ENCODE data around the gene ALOX5. TPM values are rescaled to one million over a fixed set of nuclear protein-coding genes. Genes with fewer than 3 reads are reported as not detected.

ALOX5 gene
- total and polyA plus RNA-seq, 8 donors = 3.2 to 39.6 (median 9.2) TPM

DNA sequence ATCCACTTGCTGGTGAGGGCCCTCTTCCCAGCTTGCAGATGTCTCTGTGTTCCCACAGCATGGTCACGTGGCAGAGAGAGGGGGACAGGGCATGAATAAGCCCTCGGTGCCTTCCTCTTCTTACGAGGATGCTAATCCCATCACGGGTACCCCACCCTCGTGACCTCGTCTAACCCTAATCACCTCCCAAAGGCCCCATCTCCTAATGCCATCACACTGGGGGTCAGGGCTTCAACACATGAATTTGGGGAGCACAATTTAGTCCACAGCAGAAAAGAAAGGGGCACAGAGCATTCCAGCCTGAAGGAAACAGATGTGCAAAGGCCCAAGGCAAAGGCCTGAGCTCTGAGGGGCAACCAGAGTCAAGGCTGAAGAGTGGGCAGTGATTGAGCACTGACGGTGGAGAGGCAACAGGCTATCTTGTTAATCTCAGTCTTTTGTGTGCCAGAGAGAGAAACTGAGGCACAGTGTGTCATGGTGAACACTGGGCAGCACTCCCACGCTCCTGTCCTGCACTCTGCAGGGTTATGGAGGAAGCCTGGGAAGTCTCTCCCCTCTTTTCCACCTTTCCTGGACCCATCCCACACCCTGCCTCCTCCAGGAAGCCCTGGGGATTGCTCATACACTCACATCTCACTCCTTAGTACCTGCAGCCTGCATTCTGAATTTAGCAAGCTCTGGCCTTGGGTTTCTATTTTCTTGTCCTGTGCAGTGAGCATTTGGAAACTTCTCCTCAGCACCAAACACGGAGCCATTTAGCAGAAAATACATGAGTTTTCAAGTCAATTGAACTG lies 49.0 kb downstream of the ALOX5 start:
- no peak overlapping the region for H3K4me3 ChIP-seq
- intact Hi-C loops (cut with DNase I; ENCODE audit: low total_unique reads) = no loop called here
- WGBS, 5 donors = 78 to 93% (median 84%) methylated on average over 7 to 9 of the region's 9 CpGs
- no peaks in the 10 kb centered on the region for H3K9me3 ChIP-seq
- H3K27ac ChIP-seq = peak overlapping the region in 1 of 5 donors; percentile 91
- TF ChIP-seq EP300 (IDR thresholded peaks at IDR 0.05) = no peak
- TF ChIP-seq, protein P1, sequence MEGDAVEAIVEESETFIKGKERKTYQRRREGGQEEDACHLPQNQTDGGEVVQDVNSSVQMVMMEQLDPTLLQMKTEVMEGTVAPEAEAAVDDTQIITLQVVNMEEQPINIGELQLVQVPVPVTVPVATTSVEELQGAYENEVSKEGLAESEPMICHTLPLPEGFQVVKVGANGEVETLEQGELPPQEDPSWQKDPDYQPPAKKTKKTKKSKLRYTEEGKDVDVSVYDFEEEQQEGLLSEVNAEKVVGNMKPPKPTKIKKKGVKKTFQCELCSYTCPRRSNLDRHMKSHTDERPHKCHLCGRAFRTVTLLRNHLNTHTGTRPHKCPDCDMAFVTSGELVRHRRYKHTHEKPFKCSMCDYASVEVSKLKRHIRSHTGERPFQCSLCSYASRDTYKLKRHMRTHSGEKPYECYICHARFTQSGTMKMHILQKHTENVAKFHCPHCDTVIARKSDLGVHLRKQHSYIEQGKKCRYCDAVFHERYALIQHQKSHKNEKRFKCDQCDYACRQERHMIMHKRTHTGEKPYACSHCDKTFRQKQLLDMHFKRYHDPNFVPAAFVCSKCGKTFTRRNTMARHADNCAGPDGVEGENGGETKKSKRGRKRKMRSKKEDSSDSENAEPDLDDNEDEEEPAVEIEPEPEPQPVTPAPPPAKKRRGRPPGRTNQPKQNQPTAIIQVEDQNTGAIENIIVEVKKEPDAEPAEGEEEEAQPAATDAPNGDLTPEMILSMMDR (IDR thresholded peaks at IDR 0.05) = no peak
- TF ChIP-seq POLR2A (IDR thresholded peaks at IDR 0.05) = no peak
- TF ChIP-seq POLR2AphosphoS5 (IDR thresholded peaks at IDR 0.05) = no peak
- peaks cover 24 to 54% (median 39%) of the 10 kb centered on the region in 4 donors for H3K4me1 ChIP-seq
- no peak for DNase-seq
- peaks cover 0 to 11% (median 0%) of the 10 kb centered on the region in 3 donors for H3K27me3 ChIP-seq
- no peaks in the 10 kb centered on the region for H3K36me3 ChIP-seq

DNA sequence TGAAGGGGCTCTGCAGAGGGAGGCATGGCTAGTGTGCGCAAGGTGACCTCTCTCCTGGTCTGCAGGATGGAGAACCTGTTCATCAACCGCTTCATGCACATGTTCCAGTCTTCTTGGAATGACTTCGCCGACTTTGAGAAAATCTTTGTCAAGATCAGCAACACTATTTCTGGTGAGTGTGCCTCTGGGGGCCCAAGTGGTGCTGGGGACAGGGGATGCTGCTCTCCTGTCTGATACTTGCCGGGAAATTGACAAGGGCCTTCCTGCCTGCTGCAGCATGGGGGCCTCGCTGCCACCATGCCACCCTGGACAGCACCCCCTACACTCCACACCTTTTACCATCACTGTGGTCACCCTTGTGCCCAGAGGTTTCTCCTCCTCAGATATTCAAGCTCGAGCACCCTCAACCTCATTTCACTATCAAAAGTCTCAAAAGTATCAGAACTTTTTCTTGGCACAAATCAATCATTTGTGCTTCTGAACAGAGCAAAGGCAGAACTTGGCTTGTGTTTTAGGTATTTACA lies 50.0 kb downstream of the ALOX5 start:
- Histone ChIP-seq H3K36me3 (no peaks in the 10 kb centered on the region), H3K4me1 (peaks cover 18 to 46% (median 32%) of the 10 kb centered on the region in 4 donors), H3K4me3 (no peak overlapping the region), H3K27me3 (peaks cover 0 to 21% (median 0%) of the 10 kb centered on the region in 3 donors), H3K9me3 (no peaks in the 10 kb centered on the region), H3K27ac (no peak overlapping the region)
- TF ChIP-seq, protein P1 (IDR thresholded peaks at IDR 0.05) = no peak
- TF ChIP-seq POLR2AphosphoS5 (IDR thresholded peaks at IDR 0.05) (no peak), POLR2A (IDR thresholded peaks at IDR 0.05) (no peak), EP300 (IDR thresholded peaks at IDR 0.05) (no peak)
- DNase-seq = no peak
- intact Hi-C loops (cut with DNase I; ENCODE audit: low total_unique reads) = no loop called here
- WGBS, 5 donors = 87 to 96% (median 92%) methylated on average over 6 to 7 of the region's 7 CpGs

DNA sequence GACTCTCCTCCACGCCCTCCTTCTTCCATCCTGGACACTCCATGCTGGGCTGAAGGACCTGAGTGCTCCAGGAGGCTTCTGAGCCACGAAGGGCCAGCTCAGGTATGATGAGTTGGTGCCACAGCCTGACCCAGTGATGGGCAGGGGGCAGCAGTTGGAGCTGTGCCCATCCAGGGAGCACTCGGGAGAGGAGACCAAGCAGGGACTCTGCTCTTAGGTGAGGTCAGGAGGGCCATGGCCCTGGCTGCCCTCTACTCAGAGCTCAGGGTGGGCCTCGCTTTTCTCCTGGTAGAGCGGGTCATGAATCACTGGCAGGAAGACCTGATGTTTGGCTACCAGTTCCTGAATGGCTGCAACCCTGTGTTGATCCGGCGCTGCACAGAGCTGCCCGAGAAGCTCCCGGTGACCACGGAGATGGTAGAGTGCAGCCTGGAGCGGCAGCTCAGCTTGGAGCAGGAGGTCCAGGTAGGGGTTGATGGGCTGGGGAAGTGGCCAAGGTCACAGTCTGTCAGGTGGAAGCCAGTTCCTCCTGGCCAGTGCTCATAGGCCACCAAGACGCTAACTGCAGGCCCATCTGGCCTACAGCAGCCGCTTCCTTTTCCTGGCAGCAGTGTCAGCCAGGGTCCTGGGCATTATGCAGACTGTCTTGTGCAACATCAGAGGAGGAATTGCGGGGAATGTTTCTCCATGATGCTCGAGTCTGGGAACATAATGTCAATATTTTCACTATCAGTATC lies 50.8 kb downstream of the ALOX5 start:
- H3K4me3 ChIP-seq = no peak overlapping the region
- no peaks in the 10 kb centered on the region for H3K36me3 ChIP-seq
- intact Hi-C loops (cut with DNase I; ENCODE audit: low total_unique reads) = no loop called here
- WGBS, 5 donors = 67 to 75% (median 69%) methylated on average over 8 to 15 of the region's 15 CpGs
- H3K9me3 ChIP-seq = no peaks in the 10 kb centered on the region
- H3K27me3 ChIP-seq = peaks cover 0 to 25% (median 0%) of the 10 kb centered on the region in 3 donors
- H3K4me1 ChIP-seq = peaks cover 12 to 38% (median 24%) of the 10 kb centered on the region in 4 donors
- TF ChIP-seq POLR2AphosphoS5 (IDR thresholded peaks at IDR 0.05) (peak in 1 of 3 donors; percentile 6), EP300 (IDR thresholded peaks at IDR 0.05) (no peak)
- no peak for DNase-seq
- H3K27ac ChIP-seq = peak overlapping the region in 2 of 5 donors; percentile 10 to 13

DNA sequence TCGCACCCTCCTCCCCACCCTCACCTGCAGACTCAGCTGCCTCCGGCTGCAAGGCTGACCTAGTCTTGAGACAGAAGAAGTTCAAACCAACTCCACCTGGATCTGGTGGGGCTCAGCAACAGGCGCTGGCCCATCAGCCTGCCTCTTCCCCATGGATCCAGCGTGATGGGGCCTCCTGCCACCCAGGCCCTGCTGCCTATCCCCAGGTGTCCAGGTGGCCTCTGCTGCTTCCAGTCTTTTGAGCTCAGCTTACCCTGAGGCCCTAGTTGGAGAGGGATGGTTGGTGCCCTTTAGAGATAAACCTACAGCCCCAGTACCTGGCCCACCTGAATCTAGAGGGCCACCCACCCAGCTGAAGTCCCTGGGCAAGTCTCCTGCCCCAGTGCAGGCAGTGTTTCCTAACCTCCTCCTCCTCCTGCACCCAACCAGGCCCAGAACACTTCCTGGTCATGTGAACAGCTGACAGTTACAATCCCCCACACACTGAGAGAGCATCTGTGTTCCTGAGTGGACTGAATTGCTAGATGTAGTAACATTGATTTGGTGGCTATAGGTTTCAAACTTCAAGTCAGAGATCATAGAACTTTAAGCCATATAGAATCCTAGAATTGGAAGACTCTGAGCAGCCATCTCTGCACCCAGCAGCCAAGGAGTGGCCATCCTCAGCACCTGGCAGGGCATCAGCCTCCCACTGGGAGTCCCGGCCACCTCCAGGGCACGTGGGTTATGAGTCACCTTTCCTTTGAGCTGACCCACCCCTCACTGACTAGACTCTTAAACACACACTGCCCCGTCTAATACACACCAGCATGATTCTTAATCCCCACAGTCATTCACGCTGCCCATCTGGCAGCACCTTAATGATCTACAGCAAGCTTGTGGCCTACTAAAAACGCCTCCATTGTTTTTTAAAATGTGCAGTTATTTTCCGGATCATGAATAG lies 51.9 kb downstream of the ALOX5 start:
- 64 to 83% (median 72%) methylated on average over 10 of the region's 10 CpGs for WGBS, 5 donors
- TF ChIP-seq POLR2AphosphoS5 (IDR thresholded peaks at IDR 0.05) = no peak
- TF ChIP-seq, protein P1 (IDR thresholded peaks at IDR 0.05) = no peak
- TF ChIP-seq EP300 (IDR thresholded peaks at IDR 0.05) = no peak
- TF ChIP-seq POLR2A (IDR thresholded peaks at IDR 0.05) = no peak
- no peak for DNase-seq

More for the DNA sequence above, 51.9 kb downstream of the ALOX5 start:
- Histone ChIP-seq H3K36me3 (no peaks in the 10 kb centered on the region), H3K27me3 (peaks cover 0 to 25% (median 0%) of the 10 kb centered on the region in 3 donors), H3K4me1 (peaks cover 2 to 27% (median 14%) of the 10 kb centered on the region in 4 donors), H3K9me3 (no peaks in the 10 kb centered on the region), H3K27ac (peak overlapping the region in 1 of 5 donors; percentile 8), H3K4me3 (no peak overlapping the region)
- intact Hi-C loops (cut with DNase I; ENCODE audit: low total_unique reads) = no loop called here
